ENCODE measurements around the gene METTL22. TPM values are rescaled to one million over a fixed set of nuclear protein-coding genes. Genes with fewer than 3 reads are reported as not detected.
A peak's percentile ranks its signal among the peaks of the same experiment; 100 is the strongest.
"Not testable (repeated sequence)": the region's sequence is repeated elsewhere in the genome, so short reads cannot be mapped to it uniquely, and the experiment has no call there.

Gene METTL22
- total RNA-seq, 1 donor from 2014 or later: 19.7 TPM

GRCh38 chr16:8631818-8632465 is 10.4 kb downstream of the METTL22 start:
- no peak for DNase-seq (ENCODE audit: low spot score)

GRCh38 chr16:8632675-8633182 is 11.2 kb downstream of the METTL22 start:
- peak; percentile 34 for DNase-seq (ENCODE audit: low spot score)

GRCh38 chr16:8634991-8635736 is 13.7 kb downstream of the METTL22 start:
- no peak for DNase-seq (ENCODE audit: low spot score)

- DNase-seq (ENCODE audit: low spot score): no peak
Observed at GRCh38 chr16:8639694-8640093, 18.2 kb downstream of the METTL22 start.

- DNase-seq (ENCODE audit: low spot score): no peak
Observed at GRCh38 chr16:8641671-8642070, 20.2 kb downstream of the METTL22 start.

- no peak for DNase-seq (ENCODE audit: low spot score)
Observed at GRCh38 chr16:8642146-8642545, 20.6 kb downstream of the METTL22 start.

- DNase-seq (ENCODE audit: low spot score): no peak
Observed at GRCh38 chr16:8644211-8645140, 23.0 kb downstream of the METTL22 start.

GRCh38 chr16:8645141-8645521 is 23.6 kb downstream of the METTL22 start:
- DNase-seq (ENCODE audit: low spot score): no peak

GRCh38 chr16:8645831-8646230 is 24.3 kb downstream of the METTL22 start:
- DNase-seq (ENCODE audit: low spot score): no peak

- DNase-seq (ENCODE audit: low spot score): no peak
Observed at GRCh38 chr16:8646326-8647053, 25.0 kb downstream of the METTL22 start.

GRCh38 chr16:8647721-8648318 is 26.3 kb downstream of the METTL22 start:
- DNase-seq (ENCODE audit: low spot score): no peak

GRCh38 chr16:8648877-8649276 is 27.4 kb downstream of the METTL22 start:
- no peak for DNase-seq (ENCODE audit: low spot score)

GRCh38 chr16:8649829-8650554 is 28.5 kb downstream of the METTL22 start:
- DNase-seq (ENCODE audit: low spot score): no peak

- DNase-seq (ENCODE audit: low spot score): not testable (repeated sequence)
Observed at GRCh38 chr16:8651958-8652357, 30.5 kb downstream of the METTL22 start.

- DNase-seq (ENCODE audit: low spot score): no peak
Observed at GRCh38 chr16:8655184-8655717, 33.8 kb downstream of the METTL22 start.

- DNase-seq (ENCODE audit: low spot score): no peak
Observed at GRCh38 chr16:8656376-8656775, 34.9 kb downstream of the METTL22 start.

- peak; percentile 50 for DNase-seq (ENCODE audit: low spot score)
Observed at GRCh38 chr16:8660841-8661301, 39.4 kb downstream of the METTL22 start.

- no peak for DNase-seq (ENCODE audit: low spot score)
Observed at GRCh38 chr16:8661703-8662102, 40.2 kb downstream of the METTL22 start.

GRCh38 chr16:8663192-8664089 is 41.9 kb downstream of the METTL22 start:
- no peak for DNase-seq (ENCODE audit: low spot score)

Measured in umbilical cord (tissue), 2 donors.